D721Med (cell line): Measurements from ENCODE around the gene KLF13.

Experiments used
- DNase-seq: peaks from one replicate; pipeline ENCODE4 v3.0.0; 2011; ENCODE audit warnings: low spot score; ENCODE audit not compliant: insufficient read length
- FAIRE-seq: peaks from 2 replicates; lab custom pipeline; 2011; peaks lifted over from hg19 to GRCh38; lab: Jason Lieb, UNC
- CTCF ChIP-seq: IDR thresholded peaks from 2 replicates; pipeline ENCODE4 v1.5.1; 2012; ENCODE audit warnings: mild to moderate bottlenecking, control low read depth; ENCODE audit not compliant: insufficient read depth; ENCODE audit errors: missing control alignments

KLF13 gene

DNA sequence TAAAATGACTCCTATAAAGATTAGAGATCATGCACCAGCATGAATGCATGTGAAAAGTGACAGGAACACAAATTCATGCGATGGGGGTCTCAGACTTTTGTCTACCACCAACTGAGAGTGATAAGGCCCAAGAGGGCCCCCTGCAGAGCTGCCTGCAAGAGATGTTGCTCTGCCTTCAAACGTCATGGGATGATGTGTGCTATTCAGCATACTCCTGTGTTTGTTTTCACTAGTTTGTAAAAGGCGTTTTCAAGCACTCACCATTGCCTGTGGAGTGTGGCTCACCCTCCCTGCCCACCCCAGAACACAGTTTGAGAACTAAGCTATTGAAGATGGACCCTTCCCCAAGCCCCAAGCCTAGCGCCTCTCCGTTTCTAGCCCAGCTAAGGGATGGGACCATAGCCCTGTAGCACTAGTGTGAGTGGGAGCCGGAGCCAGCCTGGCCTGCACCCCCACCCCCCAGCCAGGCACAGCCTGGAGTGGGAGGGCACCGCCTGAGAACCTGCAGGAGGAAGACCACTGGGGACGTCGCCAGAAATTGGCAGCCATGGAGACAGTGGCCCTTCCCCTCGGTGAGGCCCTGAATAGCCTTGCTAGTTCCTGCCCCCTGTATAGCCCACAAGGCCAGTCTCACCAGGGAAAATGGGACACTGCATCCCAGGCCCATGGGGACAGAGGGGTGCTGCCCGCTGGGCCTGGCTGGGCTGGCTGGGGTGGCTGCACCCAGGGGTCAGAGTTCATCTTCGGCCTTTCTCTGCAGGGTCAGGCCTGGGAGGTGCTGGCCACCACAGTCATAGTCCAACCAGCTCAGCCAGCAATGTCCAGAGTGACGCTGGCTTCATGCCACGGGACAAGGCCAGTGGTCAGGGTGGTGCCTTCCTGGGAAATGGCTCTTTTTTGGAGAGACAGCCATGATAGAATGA, 22.6 kb upstream of the KLF13 start:
- FAIRE-seq (no peak), DNase-seq (no peak)

DNA sequence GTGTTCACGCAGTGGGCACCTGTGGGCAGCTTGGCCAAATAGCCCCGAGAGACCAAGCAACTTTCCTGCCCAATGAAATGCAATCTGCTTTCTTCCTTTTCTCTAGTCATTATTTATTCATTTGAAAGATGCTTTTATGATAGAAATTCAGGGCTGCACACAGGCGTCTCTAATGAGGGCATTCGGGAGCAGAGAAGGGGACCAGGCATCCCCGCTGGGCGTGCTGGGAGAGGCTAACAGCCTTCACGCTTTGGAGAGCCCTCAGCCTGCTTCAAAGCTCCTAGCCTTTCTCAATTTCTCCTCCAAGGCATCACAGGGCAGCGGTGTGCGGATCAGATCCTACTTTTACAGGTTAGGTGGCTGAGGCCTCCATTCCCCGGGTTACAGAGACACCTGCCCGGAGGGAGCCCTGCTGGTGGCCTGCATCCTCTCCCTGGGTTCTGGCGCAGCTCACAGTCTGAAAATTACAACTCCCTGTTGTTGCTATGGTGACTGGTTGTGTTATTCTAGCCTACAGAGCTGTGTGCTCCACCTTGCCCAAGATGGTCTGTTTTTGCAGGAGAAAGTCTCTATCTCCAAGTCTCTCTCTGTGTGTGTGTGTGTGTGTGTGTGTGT, 21.8 kb upstream of the KLF13 start:
- no peak for DNase-seq
- no peak for TF ChIP-seq CTCF
- no peak for FAIRE-seq

More for the DNA sequence above, 22.6 kb upstream of the KLF13 start:
- TF ChIP-seq CTCF: no peak

DNA sequence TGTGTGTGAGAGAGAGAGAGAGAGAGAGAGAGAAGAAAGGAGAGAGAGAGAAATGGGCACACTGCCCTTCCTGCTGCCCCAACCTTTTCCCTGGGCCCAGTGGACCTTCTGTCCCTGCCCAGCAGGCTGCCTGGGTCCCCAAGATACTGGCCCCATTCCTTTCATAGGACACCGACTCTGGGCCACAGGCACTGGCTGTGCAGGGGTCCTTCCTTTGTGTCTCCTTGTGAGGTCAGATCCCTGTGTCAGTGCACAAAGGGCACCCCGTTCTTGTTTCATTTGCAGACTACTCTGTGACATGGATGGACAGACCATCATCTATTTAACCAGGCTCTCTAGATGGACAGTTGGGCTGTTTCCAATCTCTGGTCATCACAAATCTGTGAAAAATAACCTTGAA, 21.3 kb upstream of the KLF13 start:
- DNase-seq: no peak
- TF ChIP-seq CTCF: no peak
- FAIRE-seq: no peak

GRCh38 chr15:31305796-31306425, 20.7 kb upstream of the KLF13 start:
- FAIRE-seq (no peak), DNase-seq (no peak)
- TF ChIP-seq CTCF: no peak

- FAIRE-seq (no peak), DNase-seq (no peak)
- no peak for TF ChIP-seq CTCF
Observed at GRCh38 chr15:31306426-31307269, 20.0 kb upstream of the KLF13 start.

GRCh38 chr15:31307270-31308184, 19.1 kb upstream of the KLF13 start:
- TF ChIP-seq CTCF: no peak
- DNase-seq (no peak), FAIRE-seq (no peak)
